HepG2 (cell line): ENCODE measurements around the gene ARHGAP33. TPM values are rescaled to one million over a fixed set of nuclear protein-coding genes. Genes with fewer than 3 reads are reported as not detected.

Experiments used
- E2F1 ChIP-seq: sonication (generic); formaldehyde crosslinking; IDR thresholded peaks from 2 replicates; pipeline ENCODE4 v1.5.0; 2020; ENCODE audit warnings: missing genetic modification reagents
- HNRNPH1 ChIP-seq: fragments of 200-400 bp; formaldehyde crosslinking; optimal IDR thresholded peaks from 2 replicates; pipeline ENCODE3; 2017; ENCODE audit warnings: mild to moderate bottlenecking, low read depth, low read length
- POLR2AphosphoS2 ChIP-seq: IDR thresholded peaks from 2 replicates; pipeline ENCODE4 v1.6.1; 2011; ENCODE audit warnings: low read depth, low read length, improper control_type of control experiment
- SIX4 ChIP-seq: sonication (generic); formaldehyde crosslinking; IDR thresholded peaks from 2 replicates; pipeline ENCODE4 v1.4.0; 2020; ENCODE audit warnings: missing genetic modification reagents
- SKIL ChIP-seq: sonication (generic); formaldehyde crosslinking; IDR thresholded peaks from 2 replicates; pipeline ENCODE4 v1.8.0; 2022; ENCODE audit warnings: missing genetic modification reagents, mild to moderate bottlenecking, moderate library complexity, borderline replicate concordance
- SRSF9 ChIP-seq: fragments of 200-400 bp; formaldehyde crosslinking; IDR thresholded peaks from 2 replicates; pipeline ENCODE4 v1.6.1; 2018; ENCODE audit warnings: borderline replicate concordance, mild to moderate bottlenecking, low read depth, low read length; ENCODE audit not compliant: insufficient read depth, poor library complexity, severe bottlenecking
- TRIM22 ChIP-seq: fragments of 450-650 bp; IDR thresholded peaks from 2 replicates; pipeline ENCODE4 v1.6.1; 2017
- WIZ ChIP-seq: sonication (generic); formaldehyde crosslinking; IDR thresholded peaks from 2 replicates; pipeline ENCODE4 v1.5.1; 2020; ENCODE audit warnings: mild to moderate bottlenecking, missing genetic modification reagents
- ZBTB8A ChIP-seq: sonication (generic); formaldehyde crosslinking; IDR thresholded peaks from 2 replicates; pipeline ENCODE4 v1.4.0; 2020; ENCODE audit warnings: mild to moderate bottlenecking, low read depth, missing genetic modification reagents, borderline replicate concordance
- ZFP62 ChIP-seq: sonication (generic); formaldehyde crosslinking; IDR thresholded peaks from 2 replicates; pipeline ENCODE4 v1.4.0; 2020; ENCODE audit warnings: missing genetic modification reagents
- ZNF205 ChIP-seq: IDR thresholded peaks from 2 replicates; pipeline ENCODE4 v1.6.1; 2018; ENCODE audit warnings: missing biosample characterization, missing genetic modification reagents
- ZNF652 ChIP-seq: IDR thresholded peaks from 2 replicates; pipeline ENCODE4 v1.6.1; 2016; ENCODE audit warnings: low read depth, borderline replicate concordance
- ZNF660 ChIP-seq: sonication (generic); formaldehyde crosslinking; IDR thresholded peaks from 2 replicates; pipeline ENCODE4 v1.5.1; 2020; ENCODE audit warnings: mild to moderate bottlenecking, low read depth, missing genetic modification reagents, borderline replicate concordance
- ZNF749 ChIP-seq: sonication (generic); formaldehyde crosslinking; IDR thresholded peaks from 2 replicates; pipeline ENCODE4 v1.8.0; 2022; ENCODE audit warnings: mild to moderate bottlenecking, missing genetic modification reagents, moderate library complexity, borderline replicate concordance
- ZNF850 ChIP-seq: sonication (generic); formaldehyde crosslinking; conservative IDR thresholded peaks from 2 replicates; pipeline ENCODE4 v1.9.0; 2021; ENCODE audit warnings: mild to moderate bottlenecking, missing genetic modification reagents
- polyA plus RNA-seq, 8 experiments: library from polyadenylated mRNA; depleted of rRNA in 3 of 8; stranded (reverse) in 7 of 8; unstranded in 1 of 8; fragments of >200 nt; fragmentation: Illumina TruSeq in 4 of 8; extraction: Trizol in 4 of 8; gene quantifications; 2 replicates each; pipeline versions ENCODE4 v1.2.1 to v1.2.3, GENCODE V29; 2011 to 2016; ENCODE audit warnings: low read depth in 4 of 8, missing spikeins in 1 of 8, mixed read lengths in 1 of 8; ENCODE audit not compliant: insufficient read depth in 1 of 8
- total RNA-seq, 5 experiments: library from RNA; depleted of rRNA; stranded (reverse); fragments of >200 nt; fragmentation: Illumina TruSeq; extraction: Trizol; gene quantifications; 2 replicates each; pipeline ENCODE4 v1.2.3, GENCODE V29; 2016; ENCODE audit warnings: low read depth in 1 of 5
- TF ChIP-seq, protein P1 (sequence below): IDR thresholded peaks from 2 replicates; pipeline ENCODE4 v1.6.1; 2016
- TF ChIP-seq, protein P2 (sequence below): sonication (generic); formaldehyde crosslinking; IDR thresholded peaks from 2 replicates; pipeline ENCODE4 v1.5.1; 2020; ENCODE audit warnings: missing genetic modification reagents, mild to moderate bottlenecking, borderline replicate concordance
- TF ChIP-seq, protein P3 (sequence below): sonication (generic); formaldehyde crosslinking; IDR thresholded peaks from 2 replicates; pipeline ENCODE4 v1.9.0; 2022; ENCODE audit warnings: missing genetic modification reagents, mild to moderate bottlenecking, borderline replicate concordance

ARHGAP33 gene
- total and polyA plus RNA-seq, 2 of the 13 experiments (the other 11 are each of a cell fraction or from before 2014, with no cell fraction given): 1.3 to 2.7 TPM

GRCh38 chr19:35740423-35741202 is 34.8 kb upstream of the ARHGAP33 start (continued):
- no peak for TF ChIP-seq ZBTB8A (CRISPR knock-in tag)
- no peak for TF ChIP-seq SIX4
- no peak; the same call in 1 of the 2 replicates for TF ChIP-seq ZNF652 (CRISPR knock-in tag)
- no peak for TF ChIP-seq ZNF749 (CRISPR knock-in tag)
- no peak for TF ChIP-seq ZFP62 (CRISPR knock-in tag)
- no peak; the same call in none of the 2 replicates for TF ChIP-seq ZNF205 (CRISPR knock-in tag)
- TF ChIP-seq WIZ (CRISPR knock-in tag): no peak
- peak; percentile 60; the same call in 1 of the 2 replicates for TF ChIP-seq E2F1 (CRISPR knock-in tag)
- TF ChIP-seq TRIM22: no peak
- no peak for TF ChIP-seq SRSF9
- no peak for TF ChIP-seq POLR2AphosphoS2
- peak; percentile 16; the same call in 1 of the 2 replicates for TF ChIP-seq SKIL (CRISPR knock-in tag)
- TF ChIP-seq ZNF850 (CRISPR knock-in tag): no peak
- TF ChIP-seq HNRNPH1: no peak
- TF ChIP-seq, protein P1, sequence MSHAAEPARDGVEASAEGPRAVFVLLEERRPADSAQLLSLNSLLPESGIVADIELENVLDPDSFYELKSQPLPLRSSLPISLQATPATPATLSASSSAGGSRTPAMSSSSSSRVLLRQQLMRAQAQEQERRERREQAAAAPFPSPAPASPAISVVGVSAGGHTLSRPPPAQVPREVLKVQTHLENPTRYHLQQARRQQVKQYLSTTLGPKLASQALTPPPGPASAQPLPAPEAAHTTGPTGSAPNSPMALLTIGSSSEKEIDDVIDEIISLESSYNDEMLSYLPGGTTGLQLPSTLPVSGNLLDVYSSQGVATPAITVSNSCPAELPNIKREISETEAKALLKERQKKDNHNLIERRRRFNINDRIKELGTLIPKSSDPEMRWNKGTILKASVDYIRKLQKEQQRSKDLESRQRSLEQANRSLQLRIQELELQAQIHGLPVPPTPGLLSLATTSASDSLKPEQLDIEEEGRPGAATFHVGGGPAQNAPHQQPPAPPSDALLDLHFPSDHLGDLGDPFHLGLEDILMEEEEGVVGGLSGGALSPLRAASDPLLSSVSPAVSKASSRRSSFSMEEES (CRISPR knock-in tag): peak; percentile 47; the same call in 1 of the 2 replicates
- TF ChIP-seq, protein P2, sequence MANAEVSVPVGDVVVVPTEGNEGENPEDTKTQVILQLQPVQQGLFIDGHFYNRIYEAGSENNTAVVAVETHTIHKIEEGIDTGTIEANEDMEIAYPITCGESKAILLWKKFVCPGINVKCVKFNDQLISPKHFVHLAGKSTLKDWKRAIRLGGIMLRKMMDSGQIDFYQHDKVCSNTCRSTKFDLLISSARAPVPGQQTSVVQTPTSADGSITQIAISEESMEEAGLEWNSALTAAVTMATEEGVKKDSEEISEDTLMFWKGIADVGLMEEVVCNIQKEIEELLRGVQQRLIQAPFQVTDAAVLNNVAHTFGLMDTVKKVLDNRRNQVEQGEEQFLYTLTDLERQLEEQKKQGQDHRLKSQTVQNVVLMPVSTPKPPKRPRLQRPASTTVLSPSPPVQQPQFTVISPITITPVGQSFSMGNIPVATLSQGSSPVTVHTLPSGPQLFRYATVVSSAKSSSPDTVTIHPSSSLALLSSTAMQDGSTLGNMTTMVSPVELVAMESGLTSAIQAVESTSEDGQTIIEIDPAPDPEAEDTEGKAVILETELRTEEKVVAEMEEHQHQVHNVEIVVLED (CRISPR knock-in tag): peak; percentile 64
- no peak for TF ChIP-seq ZNF660 (CRISPR knock-in tag)
- TF ChIP-seq, protein P3, sequence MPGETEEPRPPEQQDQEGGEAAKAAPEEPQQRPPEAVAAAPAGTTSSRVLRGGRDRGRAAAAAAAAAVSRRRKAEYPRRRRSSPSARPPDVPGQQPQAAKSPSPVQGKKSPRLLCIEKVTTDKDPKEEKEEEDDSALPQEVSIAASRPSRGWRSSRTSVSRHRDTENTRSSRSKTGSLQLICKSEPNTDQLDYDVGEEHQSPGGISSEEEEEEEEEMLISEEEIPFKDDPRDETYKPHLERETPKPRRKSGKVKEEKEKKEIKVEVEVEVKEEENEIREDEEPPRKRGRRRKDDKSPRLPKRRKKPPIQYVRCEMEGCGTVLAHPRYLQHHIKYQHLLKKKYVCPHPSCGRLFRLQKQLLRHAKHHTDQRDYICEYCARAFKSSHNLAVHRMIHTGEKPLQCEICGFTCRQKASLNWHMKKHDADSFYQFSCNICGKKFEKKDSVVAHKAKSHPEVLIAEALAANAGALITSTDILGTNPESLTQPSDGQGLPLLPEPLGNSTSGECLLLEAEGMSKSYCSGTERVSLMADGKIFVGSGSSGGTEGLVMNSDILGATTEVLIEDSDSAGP: peak; percentile 84; the same call in 1 of the 2 replicates
